HEK293 (cell line): ENCODE results near the gene ZNF276.

Experiments used
- KLF8 ChIP-seq: fragments of 450-650 bp; formaldehyde crosslinking; IDR thresholded peaks from 2 replicates; pipeline ENCODE4 v1.5.1; 2016; ENCODE audit warnings: missing biosample characterization, missing genetic modification characterization
- MZF1 ChIP-seq: fragments of 450-650 bp; formaldehyde crosslinking; IDR thresholded peaks from 2 replicates; pipeline ENCODE4 v1.5.1; 2017; ENCODE audit warnings: missing biosample characterization, missing genetic modification characterization, borderline replicate concordance
- ZNF274 ChIP-seq, 2 experiments: fragments of 200-500 bp in 1 of 2; fragments of 450-650 bp in 1 of 2; sonication (Bioruptor generic) in 1 of 2; formaldehyde crosslinking in 1 of 2; IDR thresholded peaks; 2 replicates each; pipeline versions ENCODE4 v1.5.1 to v1.6.1; 2014 to 2016; ENCODE audit warnings: borderline replicate concordance in 1 of 2, inconsistent platforms in 1 of 2, low read length in 1 of 2, missing biosample characterization in 1 of 2, missing genetic modification characterization in 1 of 2
- ZNF341 ChIP-seq: fragments of 450-650 bp; formaldehyde crosslinking; IDR thresholded peaks from 2 replicates; pipeline ENCODE4; 2016; ENCODE audit warnings: low read depth, missing biosample characterization, missing genetic modification characterization
- ZNF701 ChIP-seq: fragments of 450-650 bp; formaldehyde crosslinking; IDR thresholded peaks from 2 replicates; pipeline ENCODE4 v1.5.1; 2016; ENCODE audit warnings: missing biosample characterization, missing genetic modification characterization
- ZSCAN30 ChIP-seq: fragments of 450-650 bp; IDR thresholded peaks from 2 replicates; pipeline ENCODE4 v1.5.1; 2018; ENCODE audit warnings: missing biosample characterization, mild to moderate bottlenecking, missing genetic modification characterization, moderate library complexity
- TF ChIP-seq, protein P1 (sequence below): fragments of 450-650 bp; formaldehyde crosslinking; IDR thresholded peaks from 2 replicates; pipeline ENCODE4 v1.5.1; 2016; ENCODE audit warnings: missing biosample characterization, missing genetic modification characterization, borderline replicate concordance
- TF ChIP-seq, protein P2 (sequence below): fragments of 450-650 bp; formaldehyde crosslinking; optimal IDR thresholded peaks from 2 replicates; pipeline ENCODE3; 2016; ENCODE audit warnings: missing biosample characterization, mild to moderate bottlenecking, missing genetic modification characterization
- TF ChIP-seq, protein P3 (sequence below): fragments of 450-650 bp; formaldehyde crosslinking; IDR thresholded peaks from 2 replicates; pipeline ENCODE4 v1.5.1; 2016; ENCODE audit warnings: missing biosample characterization, missing genetic modification characterization
- TF ChIP-seq, protein P4 (sequence below): fragments of 450-650 bp; formaldehyde crosslinking; IDR thresholded peaks from 2 replicates; pipeline ENCODE4 v1.5.1; 2016; ENCODE audit warnings: missing biosample characterization, missing genetic modification characterization
- TF ChIP-seq, protein P5 (sequence below): fragments of 450-650 bp; formaldehyde crosslinking; conservative IDR thresholded peaks from 2 replicates; pipeline ENCODE4 v1.5.1; 2016; ENCODE audit warnings: low read depth, missing biosample characterization, missing genetic modification characterization
- TF ChIP-seq, protein P6 (sequence below): fragments of 450-650 bp; formaldehyde crosslinking; IDR thresholded peaks from 2 replicates; pipeline ENCODE4 v1.5.1; 2016; ENCODE audit warnings: missing biosample characterization, missing genetic modification characterization
- TF ChIP-seq, protein P7 (sequence below): fragments of 450-650 bp; formaldehyde crosslinking; IDR thresholded peaks from 2 replicates; pipeline ENCODE4 v1.5.1; 2017; ENCODE audit warnings: missing biosample characterization, mild to moderate bottlenecking, missing genetic modification characterization, moderate library complexity
- TF ChIP-seq, protein P8 (sequence below): fragments of 450-650 bp; formaldehyde crosslinking; IDR thresholded peaks from 2 replicates; pipeline ENCODE4 v1.5.1; 2016; ENCODE audit warnings: missing biosample characterization, missing genetic modification characterization

The ZNF276 gene

DNA sequence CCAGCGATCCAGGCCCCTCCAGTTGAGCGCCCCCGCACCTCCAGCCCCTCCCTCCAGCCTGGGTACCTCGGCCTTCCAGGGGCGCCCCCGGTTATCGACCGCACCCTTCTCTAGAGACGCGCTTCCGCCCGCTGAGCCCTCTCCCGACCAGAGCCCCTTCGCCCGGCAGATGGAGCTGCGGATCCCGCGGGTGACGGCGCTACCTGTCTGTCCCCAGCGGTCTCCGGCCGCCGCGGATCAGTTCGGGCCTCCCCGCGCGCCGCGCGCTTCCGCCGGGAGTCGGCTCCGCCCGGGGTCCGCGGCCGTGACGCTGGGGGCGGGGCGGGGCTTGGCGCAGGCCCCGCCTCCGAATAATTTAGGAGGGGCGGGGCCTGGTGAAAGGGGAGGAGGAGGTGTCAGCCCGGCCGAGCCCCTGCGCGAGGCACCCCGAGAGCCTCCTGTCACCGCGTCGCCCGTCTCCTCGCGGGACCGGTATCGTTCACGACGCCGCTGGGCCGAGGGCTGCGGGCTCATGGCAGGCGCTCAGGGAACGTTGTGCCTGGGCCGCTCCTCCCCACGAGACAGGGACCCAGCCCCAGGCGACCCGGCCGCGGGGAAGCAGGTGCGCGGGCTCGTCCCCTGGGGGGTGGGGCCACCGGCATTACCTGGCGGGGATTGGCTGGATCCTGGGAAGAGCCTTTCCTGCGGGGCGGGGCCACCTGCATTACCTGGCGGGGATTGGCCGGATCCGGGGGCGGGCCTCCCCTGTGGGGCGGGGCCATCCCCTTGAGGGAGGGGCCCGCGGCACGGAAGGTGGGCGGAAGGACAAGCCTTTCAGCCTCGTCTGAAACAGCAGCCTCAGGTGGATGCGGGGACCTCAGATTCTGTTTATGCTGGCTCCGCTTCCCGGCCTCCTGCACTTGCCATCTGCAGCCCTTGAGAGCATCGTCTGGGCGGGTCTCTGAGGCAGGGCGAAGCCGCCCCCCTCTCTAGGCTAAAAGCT is 19.6 kb upstream of the ZNF276 start, which contains the start of gene SPATA2L (continued):
- TF ChIP-seq, protein P1, sequence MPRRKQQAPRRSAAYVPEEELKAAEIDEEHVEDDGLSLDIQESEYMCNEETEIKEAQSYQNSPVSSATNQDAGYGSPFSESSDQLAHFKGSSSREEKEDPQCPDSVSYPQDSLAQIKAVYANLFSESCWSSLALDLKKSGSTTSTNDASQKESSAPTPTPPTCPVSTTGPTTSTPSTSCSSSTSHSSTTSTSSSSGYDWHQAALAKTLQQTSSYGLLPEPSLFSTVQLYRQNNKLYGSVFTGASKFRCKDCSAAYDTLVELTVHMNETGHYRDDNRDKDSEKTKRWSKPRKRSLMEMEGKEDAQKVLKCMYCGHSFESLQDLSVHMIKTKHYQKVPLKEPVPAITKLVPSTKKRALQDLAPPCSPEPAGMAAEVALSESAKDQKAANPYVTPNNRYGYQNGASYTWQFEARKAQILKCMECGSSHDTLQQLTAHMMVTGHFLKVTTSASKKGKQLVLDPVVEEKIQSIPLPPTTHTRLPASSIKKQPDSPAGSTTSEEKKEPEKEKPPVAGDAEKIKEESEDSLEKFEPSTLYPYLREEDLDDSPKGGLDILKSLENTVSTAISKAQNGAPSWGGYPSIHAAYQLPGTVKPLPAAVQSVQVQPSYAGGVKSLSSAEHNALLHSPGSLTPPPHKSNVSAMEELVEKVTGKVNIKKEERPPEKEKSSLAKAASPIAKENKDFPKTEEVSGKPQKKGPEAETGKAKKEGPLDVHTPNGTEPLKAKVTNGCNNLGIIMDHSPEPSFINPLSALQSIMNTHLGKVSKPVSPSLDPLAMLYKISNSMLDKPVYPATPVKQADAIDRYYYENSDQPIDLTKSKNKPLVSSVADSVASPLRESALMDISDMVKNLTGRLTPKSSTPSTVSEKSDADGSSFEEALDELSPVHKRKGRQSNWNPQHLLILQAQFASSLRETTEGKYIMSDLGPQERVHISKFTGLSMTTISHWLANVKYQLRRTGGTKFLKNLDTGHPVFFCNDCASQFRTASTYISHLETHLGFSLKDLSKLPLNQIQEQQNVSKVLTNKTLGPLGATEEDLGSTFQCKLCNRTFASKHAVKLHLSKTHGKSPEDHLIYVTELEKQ (tag by site-specific recombination), result no peak
- TF ChIP-seq KLF8 (tag by site-specific recombination) (peak; percentile 64; the same call in 1 of the 2 replicates), ZNF274 (IDR thresholded peaks at IDR 0.05; ENCODE audit: low read length) (no peak), ZNF274 (tag by site-specific recombination; IDR thresholded peaks at IDR 0.05; ENCODE audit: borderline replicate concordance) (no peak), ZNF341 (tag by site-specific recombination) (peak; percentile 56), ZSCAN30 (tag by site-specific recombination) (peak; percentile 22; the same call in 1 of the 2 replicates), MZF1 (tag by site-specific recombination) (no peak), ZNF701 (tag by site-specific recombination) (no peak)
- TF ChIP-seq, protein P2, sequence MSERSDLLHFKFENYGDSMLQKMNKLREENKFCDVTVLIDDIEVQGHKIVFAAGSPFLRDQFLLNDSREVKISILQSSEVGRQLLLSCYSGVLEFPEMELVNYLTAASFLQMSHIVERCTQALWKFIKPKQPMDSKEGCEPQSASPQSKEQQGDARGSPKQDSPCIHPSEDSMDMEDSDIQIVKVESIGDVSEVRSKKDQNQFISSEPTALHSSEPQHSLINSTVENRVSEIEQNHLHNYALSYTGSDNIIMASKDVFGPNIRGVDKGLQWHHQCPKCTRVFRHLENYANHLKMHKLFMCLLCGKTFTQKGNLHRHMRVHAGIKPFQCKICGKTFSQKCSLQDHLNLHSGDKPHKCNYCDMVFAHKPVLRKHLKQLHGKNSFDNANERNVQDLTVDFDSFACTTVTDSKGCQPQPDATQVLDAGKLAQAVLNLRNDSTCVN (tag by site-specific recombination), result peak; percentile 74
- TF ChIP-seq, protein P3, sequence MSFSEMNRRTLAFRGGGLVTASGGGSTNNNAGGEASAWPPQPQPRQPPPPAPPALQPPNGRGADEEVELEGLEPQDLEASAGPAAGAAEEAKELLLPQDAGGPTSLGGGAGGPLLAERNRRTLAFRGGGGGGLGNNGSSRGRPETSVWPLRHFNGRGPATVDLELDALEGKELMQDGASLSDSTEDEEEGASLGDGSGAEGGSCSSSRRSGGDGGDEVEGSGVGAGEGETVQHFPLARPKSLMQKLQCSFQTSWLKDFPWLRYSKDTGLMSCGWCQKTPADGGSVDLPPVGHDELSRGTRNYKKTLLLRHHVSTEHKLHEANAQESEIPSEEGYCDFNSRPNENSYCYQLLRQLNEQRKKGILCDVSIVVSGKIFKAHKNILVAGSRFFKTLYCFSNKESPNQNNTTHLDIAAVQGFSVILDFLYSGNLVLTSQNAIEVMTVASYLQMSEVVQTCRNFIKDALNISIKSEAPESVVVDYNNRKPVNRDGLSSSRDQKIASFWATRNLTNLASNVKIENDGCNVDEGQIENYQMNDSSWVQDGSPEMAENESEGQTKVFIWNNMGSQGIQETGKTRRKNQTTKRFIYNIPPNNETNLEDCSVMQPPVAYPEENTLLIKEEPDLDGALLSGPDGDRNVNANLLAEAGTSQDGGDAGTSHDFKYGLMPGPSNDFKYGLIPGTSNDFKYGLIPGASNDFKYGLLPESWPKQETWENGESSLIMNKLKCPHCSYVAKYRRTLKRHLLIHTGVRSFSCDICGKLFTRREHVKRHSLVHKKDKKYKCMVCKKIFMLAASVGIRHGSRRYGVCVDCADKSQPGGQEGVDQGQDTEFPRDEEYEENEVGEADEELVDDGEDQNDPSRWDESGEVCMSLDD (tag by site-specific recombination), result 0 out of 2 replicates have a peak, but pooled peaks have one; percentile 15
- TF ChIP-seq, protein P4, sequence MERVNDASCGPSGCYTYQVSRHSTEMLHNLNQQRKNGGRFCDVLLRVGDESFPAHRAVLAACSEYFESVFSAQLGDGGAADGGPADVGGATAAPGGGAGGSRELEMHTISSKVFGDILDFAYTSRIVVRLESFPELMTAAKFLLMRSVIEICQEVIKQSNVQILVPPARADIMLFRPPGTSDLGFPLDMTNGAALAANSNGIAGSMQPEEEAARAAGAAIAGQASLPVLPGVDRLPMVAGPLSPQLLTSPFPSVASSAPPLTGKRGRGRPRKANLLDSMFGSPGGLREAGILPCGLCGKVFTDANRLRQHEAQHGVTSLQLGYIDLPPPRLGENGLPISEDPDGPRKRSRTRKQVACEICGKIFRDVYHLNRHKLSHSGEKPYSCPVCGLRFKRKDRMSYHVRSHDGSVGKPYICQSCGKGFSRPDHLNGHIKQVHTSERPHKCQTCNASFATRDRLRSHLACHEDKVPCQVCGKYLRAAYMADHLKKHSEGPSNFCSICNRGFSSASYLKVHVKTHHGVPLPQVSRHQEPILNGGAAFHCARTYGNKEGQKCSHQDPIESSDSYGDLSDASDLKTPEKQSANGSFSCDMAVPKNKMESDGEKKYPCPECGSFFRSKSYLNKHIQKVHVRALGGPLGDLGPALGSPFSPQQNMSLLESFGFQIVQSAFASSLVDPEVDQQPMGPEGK, result peak; percentile 73
- TF ChIP-seq, protein P5, sequence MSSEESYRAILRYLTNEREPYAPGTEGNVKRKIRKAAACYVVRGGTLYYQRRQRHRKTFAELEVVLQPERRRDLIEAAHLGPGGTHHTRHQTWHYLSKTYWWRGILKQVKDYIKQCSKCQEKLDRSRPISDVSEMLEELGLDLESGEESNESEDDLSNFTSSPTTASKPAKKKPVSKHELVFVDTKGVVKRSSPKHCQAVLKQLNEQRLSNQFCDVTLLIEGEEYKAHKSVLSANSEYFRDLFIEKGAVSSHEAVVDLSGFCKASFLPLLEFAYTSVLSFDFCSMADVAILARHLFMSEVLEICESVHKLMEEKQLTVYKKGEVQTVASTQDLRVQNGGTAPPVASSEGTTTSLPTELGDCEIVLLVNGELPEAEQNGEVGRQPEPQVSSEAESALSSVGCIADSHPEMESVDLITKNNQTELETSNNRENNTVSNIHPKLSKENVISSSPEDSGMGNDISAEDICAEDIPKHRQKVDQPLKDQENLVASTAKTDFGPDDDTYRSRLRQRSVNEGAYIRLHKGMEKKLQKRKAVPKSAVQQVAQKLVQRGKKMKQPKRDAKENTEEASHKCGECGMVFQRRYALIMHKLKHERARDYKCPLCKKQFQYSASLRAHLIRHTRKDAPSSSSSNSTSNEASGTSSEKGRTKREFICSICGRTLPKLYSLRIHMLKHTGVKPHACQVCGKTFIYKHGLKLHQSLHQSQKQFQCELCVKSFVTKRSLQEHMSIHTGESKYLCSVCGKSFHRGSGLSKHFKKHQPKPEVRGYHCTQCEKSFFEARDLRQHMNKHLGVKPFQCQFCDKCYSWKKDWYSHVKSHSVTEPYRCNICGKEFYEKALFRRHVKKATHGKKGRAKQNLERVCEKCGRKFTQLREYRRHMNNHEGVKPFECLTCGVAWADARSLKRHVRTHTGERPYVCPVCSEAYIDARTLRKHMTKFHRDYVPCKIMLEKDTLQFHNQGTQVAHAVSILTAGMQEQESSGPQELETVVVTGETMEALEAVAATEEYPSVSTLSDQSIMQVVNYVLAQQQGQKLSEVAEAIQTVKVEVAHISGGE (tag by site-specific recombination), result peak; percentile 60
- TF ChIP-seq, protein P6, sequence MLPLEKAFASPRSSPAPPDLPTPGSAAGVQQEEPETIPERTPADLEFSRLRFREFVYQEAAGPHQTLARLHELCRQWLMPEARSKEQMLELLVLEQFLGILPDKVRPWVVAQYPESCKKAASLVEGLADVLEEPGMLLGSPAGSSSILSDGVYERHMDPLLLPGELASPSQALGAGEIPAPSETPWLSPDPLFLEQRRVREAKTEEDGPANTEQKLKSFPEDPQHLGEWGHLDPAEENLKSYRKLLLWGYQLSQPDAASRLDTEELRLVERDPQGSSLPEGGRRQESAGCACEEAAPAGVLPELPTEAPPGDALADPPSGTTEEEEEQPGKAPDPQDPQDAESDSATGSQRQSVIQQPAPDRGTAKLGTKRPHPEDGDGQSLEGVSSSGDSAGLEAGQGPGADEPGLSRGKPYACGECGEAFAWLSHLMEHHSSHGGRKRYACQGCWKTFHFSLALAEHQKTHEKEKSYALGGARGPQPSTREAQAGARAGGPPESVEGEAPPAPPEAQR (tag by site-specific recombination), result no peak
- TF ChIP-seq, protein P7, sequence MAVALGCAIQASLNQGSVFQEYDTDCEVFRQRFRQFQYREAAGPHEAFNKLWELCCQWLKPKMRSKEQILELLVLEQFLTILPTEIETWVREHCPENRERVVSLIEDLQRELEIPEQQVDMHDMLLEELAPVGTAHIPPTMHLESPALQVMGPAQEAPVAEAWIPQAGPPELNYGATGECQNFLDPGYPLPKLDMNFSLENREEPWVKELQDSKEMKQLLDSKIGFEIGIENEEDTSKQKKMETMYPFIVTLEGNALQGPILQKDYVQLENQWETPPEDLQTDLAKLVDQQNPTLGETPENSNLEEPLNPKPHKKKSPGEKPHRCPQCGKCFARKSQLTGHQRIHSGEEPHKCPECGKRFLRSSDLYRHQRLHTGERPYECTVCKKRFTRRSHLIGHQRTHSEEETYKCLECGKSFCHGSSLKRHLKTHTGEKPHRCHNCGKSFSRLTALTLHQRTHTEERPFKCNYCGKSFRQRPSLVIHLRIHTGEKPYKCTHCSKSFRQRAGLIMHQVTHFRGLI (tag by site-specific recombination), result peak; percentile 43; the same call in 1 of the 2 replicates
- TF ChIP-seq, protein P8, sequence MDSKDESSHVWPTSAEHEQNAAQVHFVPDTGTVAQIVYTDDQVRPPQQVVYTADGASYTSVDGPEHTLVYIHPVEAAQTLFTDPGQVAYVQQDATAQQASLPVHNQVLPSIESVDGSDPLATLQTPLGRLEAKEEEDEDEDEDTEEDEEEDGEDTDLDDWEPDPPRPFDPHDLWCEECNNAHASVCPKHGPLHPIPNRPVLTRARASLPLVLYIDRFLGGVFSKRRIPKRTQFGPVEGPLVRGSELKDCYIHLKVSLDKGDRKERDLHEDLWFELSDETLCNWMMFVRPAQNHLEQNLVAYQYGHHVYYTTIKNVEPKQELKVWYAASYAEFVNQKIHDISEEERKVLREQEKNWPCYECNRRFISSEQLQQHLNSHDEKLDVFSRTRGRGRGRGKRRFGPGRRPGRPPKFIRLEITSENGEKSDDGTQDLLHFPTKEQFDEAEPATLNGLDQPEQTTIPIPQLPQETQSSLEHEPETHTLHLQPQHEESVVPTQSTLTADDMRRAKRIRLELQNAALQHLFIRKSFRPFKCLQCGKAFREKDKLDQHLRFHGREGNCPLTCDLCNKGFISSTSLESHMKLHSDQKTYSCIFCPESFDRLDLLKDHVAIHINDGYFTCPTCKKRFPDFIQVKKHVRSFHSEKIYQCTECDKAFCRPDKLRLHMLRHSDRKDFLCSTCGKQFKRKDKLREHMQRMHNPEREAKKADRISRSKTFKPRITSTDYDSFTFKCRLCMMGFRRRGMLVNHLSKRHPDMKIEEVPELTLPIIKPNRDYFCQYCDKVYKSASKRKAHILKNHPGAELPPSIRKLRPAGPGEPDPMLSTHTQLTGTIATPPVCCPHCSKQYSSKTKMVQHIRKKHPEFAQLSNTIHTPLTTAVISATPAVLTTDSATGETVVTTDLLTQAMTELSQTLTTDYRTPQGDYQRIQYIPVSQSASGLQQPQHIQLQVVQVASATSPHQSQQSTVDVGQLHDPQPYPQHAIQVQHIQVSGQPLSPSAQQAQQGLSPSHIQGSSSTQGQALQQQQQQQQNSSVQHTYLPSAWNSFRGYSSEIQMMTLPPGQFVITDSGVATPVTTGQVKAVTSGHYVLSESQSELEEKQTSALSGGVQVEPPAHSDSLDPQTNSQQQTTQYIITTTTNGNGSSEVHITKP, result peak; percentile 54; the same call in 1 of the 2 replicates
